ENCODE data around the gene NMBR.

DNA sequence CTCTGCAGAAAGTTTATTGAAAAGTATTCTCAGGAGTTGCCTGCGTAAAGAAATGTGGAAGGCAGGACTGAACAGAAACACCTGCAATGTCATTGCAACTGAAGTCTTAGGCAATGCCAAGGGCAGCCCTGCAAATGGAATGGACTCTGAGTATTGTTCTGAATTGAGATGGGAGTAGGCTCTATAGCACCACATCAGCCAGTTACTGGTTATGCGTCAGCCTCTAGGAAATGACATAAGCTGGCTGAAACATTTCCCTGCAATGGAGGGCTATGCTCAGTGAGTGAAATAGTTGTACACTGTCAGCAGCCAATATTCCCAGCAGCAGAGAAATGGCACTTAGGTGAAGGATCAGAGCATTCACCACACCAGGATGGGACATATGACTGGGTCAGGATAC is 28.0 kb downstream of the NMBR start:
- TF ChIP-seq ZNF565 (CRISPR knock-in tag; conservative IDR thresholded peaks at IDR 0.05; ENCODE audit: low read depth) (no peak), ZFP3 (CRISPR knock-in tag; IDR thresholded peaks at IDR 0.05) (no peak), CSDC2 (CRISPR knock-in tag; IDR thresholded peaks at IDR 0.05) (no peak), TOX (CRISPR knock-in tag; IDR thresholded peaks at IDR 0.05; ENCODE audit: borderline replicate concordance) (no peak), ARNTL (CRISPR knock-in tag; IDR thresholded peaks at IDR 0.05; ENCODE audit: borderline replicate concordance, low read depth) (no peak)
- TF ChIP-seq, protein P1, sequence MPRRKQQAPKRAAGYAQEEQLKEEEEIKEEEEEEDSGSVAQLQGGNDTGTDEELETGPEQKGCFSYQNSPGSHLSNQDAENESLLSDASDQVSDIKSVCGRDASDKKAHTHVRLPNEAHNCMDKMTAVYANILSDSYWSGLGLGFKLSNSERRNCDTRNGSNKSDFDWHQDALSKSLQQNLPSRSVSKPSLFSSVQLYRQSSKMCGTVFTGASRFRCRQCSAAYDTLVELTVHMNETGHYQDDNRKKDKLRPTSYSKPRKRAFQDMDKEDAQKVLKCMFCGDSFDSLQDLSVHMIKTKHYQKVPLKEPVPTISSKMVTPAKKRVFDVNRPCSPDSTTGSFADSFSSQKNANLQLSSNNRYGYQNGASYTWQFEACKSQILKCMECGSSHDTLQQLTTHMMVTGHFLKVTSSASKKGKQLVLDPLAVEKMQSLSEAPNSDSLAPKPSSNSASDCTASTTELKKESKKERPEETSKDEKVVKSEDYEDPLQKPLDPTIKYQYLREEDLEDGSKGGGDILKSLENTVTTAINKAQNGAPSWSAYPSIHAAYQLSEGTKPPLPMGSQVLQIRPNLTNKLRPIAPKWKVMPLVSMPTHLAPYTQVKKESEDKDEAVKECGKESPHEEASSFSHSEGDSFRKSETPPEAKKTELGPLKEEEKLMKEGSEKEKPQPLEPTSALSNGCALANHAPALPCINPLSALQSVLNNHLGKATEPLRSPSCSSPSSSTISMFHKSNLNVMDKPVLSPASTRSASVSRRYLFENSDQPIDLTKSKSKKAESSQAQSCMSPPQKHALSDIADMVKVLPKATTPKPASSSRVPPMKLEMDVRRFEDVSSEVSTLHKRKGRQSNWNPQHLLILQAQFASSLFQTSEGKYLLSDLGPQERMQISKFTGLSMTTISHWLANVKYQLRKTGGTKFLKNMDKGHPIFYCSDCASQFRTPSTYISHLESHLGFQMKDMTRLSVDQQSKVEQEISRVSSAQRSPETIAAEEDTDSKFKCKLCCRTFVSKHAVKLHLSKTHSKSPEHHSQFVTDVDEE (CRISPR knock-in tag; IDR thresholded peaks at IDR 0.05) = no peak
- TF ChIP-seq, protein P2, sequence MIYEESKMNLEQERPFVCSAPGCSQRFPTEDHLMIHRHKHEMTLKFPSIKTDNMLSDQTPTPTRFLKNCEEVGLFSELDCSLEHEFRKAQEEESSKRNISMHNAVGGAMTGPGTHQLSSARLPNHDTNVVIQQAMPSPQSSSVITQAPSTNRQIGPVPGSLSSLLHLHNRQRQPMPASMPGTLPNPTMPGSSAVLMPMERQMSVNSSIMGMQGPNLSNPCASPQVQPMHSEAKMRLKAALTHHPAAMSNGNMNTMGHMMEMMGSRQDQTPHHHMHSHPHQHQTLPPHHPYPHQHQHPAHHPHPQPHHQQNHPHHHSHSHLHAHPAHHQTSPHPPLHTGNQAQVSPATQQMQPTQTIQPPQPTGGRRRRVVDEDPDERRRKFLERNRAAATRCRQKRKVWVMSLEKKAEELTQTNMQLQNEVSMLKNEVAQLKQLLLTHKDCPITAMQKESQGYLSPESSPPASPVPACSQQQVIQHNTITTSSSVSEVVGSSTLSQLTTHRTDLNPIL (CRISPR knock-in tag; IDR thresholded peaks at IDR 0.05; ENCODE audit: low read depth) = no peak
